Right lobe of liver (tissue), 4 donors: ENCODE results near the gene MYO5A.

Experiments
- CTCF ChIP-seq, 4 donors: fragments of 200-600 bp in 3 of 4; fragments of 450-650 bp in 1 of 4; IDR thresholded peaks; one replicate each; pipeline versions ENCODE4 v1.5.1 to v1.8.0; 2016 to 2022; ENCODE audit warnings: antibody characterized with exemption in 4 of 4, mild to moderate bottlenecking in 2 of 4
- POLR2A ChIP-seq: fragments of 450-650 bp; IDR thresholded peaks from one replicate; pipeline ENCODE4 v1.6.1; 2017; ENCODE audit warnings: antibody characterized with exemption, mild to moderate bottlenecking
- donor health status: DM: no; HTN: no; CAD: no.
- donor health status: DM: no; HTN: no; CAD: no.
- donor health status: DM: no; HTN: yes; CAD: no.

- TF ChIP-seq CTCF (IDR thresholded peaks at IDR 0.05) (no peak), POLR2A (no peak)
These were observed 250.5 kb downstream of the MYO5A start for GRCh38 chr15:52278135-52278534.
